HepG2 (cell line): Measurements from ENCODE around the gene IGSF21. TPM values are rescaled to one million over a fixed set of nuclear protein-coding genes. Genes with fewer than 3 reads are reported as not detected.

Experiments used
- HES4 ChIP-seq: sonication (generic); formaldehyde crosslinking; IDR thresholded peaks from 2 replicates; pipeline ENCODE4 v1.9.0; 2021; ENCODE audit warnings: mild to moderate bottlenecking, missing genetic modification reagents, borderline replicate concordance
- KAT7 ChIP-seq: IDR thresholded peaks from 2 replicates; pipeline ENCODE4 v1.6.1; 2018; ENCODE audit warnings: borderline replicate concordance, missing compliant biosample characterization
- KLF9 ChIP-seq: IDR thresholded peaks from 2 replicates; pipeline ENCODE4 v1.6.1; 2016; ENCODE audit warnings: low read depth
- NFKB2 ChIP-seq: sonication (generic); formaldehyde crosslinking; IDR thresholded peaks from 2 replicates; pipeline ENCODE4 v1.4.0; 2020; ENCODE audit warnings: missing genetic modification reagents, borderline replicate concordance
- TBL1XR1 ChIP-seq: fragments of 150-350 bp; IDR thresholded peaks from 2 replicates; pipeline ENCODE4 v1.6.1; 2014; ENCODE audit warnings: borderline replicate concordance, low read length; ENCODE audit not compliant: partially characterized antibody
- ZFP1 ChIP-seq: IDR thresholded peaks from 2 replicates; pipeline ENCODE4 v1.6.1; 2016
- ZKSCAN8 ChIP-seq: IDR thresholded peaks from 2 replicates; pipeline ENCODE4 v1.6.1; 2016; ENCODE audit warnings: borderline replicate concordance, missing genetic modification reagents, missing compliant biosample characterization
- ZNF350 ChIP-seq: sonication (generic); formaldehyde crosslinking; IDR thresholded peaks from 2 replicates; pipeline ENCODE4 v1.4.0; 2020; ENCODE audit warnings: mild to moderate bottlenecking, low read depth, missing genetic modification reagents, borderline replicate concordance
- ZNF605 ChIP-seq: sonication (generic); formaldehyde crosslinking; IDR thresholded peaks from 2 replicates; pipeline ENCODE4 v1.8.0; 2022; ENCODE audit warnings: mild to moderate bottlenecking, missing genetic modification reagents
- ZNF644 ChIP-seq: IDR thresholded peaks from 2 replicates; pipeline ENCODE4 v1.6.1; 2016; ENCODE audit warnings: low read depth
- ZNF703 ChIP-seq: sonication (generic); formaldehyde crosslinking; IDR thresholded peaks from 2 replicates; pipeline ENCODE4 v1.5.1; 2020; ENCODE audit warnings: missing genetic modification reagents, mild to moderate bottlenecking, moderate library complexity, borderline replicate concordance
- ZNF879 ChIP-seq: sonication (generic); formaldehyde crosslinking; IDR thresholded peaks from 2 replicates; pipeline ENCODE4 v1.8.1; 2023; ENCODE audit warnings: missing genetic modification reagents
- polyA plus RNA-seq, 8 experiments: library from polyadenylated mRNA; depleted of rRNA in 3 of 8; stranded (reverse) in 7 of 8; unstranded in 1 of 8; fragments of >200 nt; fragmentation: Illumina TruSeq in 4 of 8; extraction: Trizol in 4 of 8; gene quantifications; 2 replicates each; pipeline versions ENCODE4 v1.2.1 to v1.2.3, GENCODE V29; 2011 to 2016; ENCODE audit warnings: low read depth in 4 of 8, missing spikeins in 1 of 8, mixed read lengths in 1 of 8; ENCODE audit not compliant: insufficient read depth in 1 of 8
- total RNA-seq, 5 experiments: library from RNA; depleted of rRNA; stranded (reverse); fragments of >200 nt; fragmentation: Illumina TruSeq; extraction: Trizol; gene quantifications; 2 replicates each; pipeline ENCODE4 v1.2.3, GENCODE V29; 2016; ENCODE audit warnings: low read depth in 1 of 5
- TF ChIP-seq, protein P1 (sequence below): conservative IDR thresholded peaks from 2 replicates; pipeline ENCODE4 v1.6.1; 2018; ENCODE audit warnings: missing genetic modification reagents
- TF ChIP-seq, protein P2 (sequence below): IDR thresholded peaks from 2 replicates; pipeline ENCODE4 v1.6.1; 2016; ENCODE audit warnings: mild to moderate bottlenecking, missing biosample characterization, missing genetic modification reagents
- TF ChIP-seq, protein P3 (sequence below): IDR thresholded peaks from 2 replicates; pipeline ENCODE4 v1.6.1; 2016; ENCODE audit warnings: low read depth, missing genetic modification reagents, missing compliant biosample characterization
- TF ChIP-seq, protein P4 (sequence below): sonication (generic); formaldehyde crosslinking; IDR thresholded peaks from 2 replicates; pipeline ENCODE4 v1.4.0; 2020; ENCODE audit warnings: missing genetic modification reagents

Gene IGSF21
- total and polyA plus RNA-seq, 2 of the 13 experiments (the other 11 are each of a cell fraction or from before 2014, with no cell fraction given), result not detected

GRCh38 chr1:18256282-18257235, 149.0 kb downstream of the IGSF21 start (continued):
- TF ChIP-seq, protein P1, sequence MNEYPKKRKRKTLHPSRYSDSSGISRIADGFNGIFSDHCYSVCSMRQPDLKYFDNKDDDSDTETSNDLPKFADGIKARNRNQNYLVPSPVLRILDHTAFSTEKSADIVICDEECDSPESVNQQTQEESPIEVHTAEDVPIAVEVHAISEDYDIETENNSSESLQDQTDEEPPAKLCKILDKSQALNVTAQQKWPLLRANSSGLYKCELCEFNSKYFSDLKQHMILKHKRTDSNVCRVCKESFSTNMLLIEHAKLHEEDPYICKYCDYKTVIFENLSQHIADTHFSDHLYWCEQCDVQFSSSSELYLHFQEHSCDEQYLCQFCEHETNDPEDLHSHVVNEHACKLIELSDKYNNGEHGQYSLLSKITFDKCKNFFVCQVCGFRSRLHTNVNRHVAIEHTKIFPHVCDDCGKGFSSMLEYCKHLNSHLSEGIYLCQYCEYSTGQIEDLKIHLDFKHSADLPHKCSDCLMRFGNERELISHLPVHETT, result no peak
- TF ChIP-seq ZNF350 (CRISPR knock-in tag) (no peak), KLF9 (CRISPR knock-in tag) (no peak), ZKSCAN8 (CRISPR knock-in tag) (no peak), ZNF879 (CRISPR knock-in tag) (no peak), ZFP1 (CRISPR knock-in tag) (no peak), KAT7 (CRISPR knock-in tag) (no peak), ZNF703 (no peak), HES4 (no peak), NFKB2 (CRISPR knock-in tag) (peak; percentile 48; the same call in 1 of the 2 replicates), TBL1XR1 (no peak), ZNF605 (CRISPR knock-in tag) (peak; percentile 24; the same call in 1 of the 2 replicates), ZNF644 (CRISPR knock-in tag) (0 out of 2 replicates have a peak, but pooled peaks have one; percentile 14)
- TF ChIP-seq, protein P2, sequence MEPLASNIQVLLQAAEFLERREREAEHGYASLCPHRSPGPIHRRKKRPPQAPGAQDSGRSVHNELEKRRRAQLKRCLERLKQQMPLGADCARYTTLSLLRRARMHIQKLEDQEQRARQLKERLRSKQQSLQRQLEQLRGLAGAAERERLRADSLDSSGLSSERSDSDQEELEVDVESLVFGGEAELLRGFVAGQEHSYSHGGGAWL (CRISPR knock-in tag), result peak; percentile 59; the same call in 1 of the 2 replicates
- TF ChIP-seq, protein P3, sequence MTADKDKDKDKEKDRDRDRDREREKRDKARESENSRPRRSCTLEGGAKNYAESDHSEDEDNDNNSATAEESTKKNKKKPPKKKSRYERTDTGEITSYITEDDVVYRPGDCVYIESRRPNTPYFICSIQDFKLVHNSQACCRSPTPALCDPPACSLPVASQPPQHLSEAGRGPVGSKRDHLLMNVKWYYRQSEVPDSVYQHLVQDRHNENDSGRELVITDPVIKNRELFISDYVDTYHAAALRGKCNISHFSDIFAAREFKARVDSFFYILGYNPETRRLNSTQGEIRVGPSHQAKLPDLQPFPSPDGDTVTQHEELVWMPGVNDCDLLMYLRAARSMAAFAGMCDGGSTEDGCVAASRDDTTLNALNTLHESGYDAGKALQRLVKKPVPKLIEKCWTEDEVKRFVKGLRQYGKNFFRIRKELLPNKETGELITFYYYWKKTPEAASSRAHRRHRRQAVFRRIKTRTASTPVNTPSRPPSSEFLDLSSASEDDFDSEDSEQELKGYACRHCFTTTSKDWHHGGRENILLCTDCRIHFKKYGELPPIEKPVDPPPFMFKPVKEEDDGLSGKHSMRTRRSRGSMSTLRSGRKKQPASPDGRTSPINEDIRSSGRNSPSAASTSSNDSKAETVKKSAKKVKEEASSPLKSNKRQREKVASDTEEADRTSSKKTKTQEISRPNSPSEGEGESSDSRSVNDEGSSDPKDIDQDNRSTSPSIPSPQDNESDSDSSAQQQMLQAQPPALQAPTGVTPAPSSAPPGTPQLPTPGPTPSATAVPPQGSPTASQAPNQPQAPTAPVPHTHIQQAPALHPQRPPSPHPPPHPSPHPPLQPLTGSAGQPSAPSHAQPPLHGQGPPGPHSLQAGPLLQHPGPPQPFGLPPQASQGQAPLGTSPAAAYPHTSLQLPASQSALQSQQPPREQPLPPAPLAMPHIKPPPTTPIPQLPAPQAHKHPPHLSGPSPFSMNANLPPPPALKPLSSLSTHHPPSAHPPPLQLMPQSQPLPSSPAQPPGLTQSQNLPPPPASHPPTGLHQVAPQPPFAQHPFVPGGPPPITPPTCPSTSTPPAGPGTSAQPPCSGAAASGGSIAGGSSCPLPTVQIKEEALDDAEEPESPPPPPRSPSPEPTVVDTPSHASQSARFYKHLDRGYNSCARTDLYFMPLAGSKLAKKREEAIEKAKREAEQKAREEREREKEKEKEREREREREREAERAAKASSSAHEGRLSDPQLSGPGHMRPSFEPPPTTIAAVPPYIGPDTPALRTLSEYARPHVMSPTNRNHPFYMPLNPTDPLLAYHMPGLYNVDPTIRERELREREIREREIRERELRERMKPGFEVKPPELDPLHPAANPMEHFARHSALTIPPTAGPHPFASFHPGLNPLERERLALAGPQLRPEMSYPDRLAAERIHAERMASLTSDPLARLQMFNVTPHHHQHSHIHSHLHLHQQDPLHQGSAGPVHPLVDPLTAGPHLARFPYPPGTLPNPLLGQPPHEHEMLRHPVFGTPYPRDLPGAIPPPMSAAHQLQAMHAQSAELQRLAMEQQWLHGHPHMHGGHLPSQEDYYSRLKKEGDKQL (CRISPR knock-in tag), result no peak
- TF ChIP-seq, protein P4, sequence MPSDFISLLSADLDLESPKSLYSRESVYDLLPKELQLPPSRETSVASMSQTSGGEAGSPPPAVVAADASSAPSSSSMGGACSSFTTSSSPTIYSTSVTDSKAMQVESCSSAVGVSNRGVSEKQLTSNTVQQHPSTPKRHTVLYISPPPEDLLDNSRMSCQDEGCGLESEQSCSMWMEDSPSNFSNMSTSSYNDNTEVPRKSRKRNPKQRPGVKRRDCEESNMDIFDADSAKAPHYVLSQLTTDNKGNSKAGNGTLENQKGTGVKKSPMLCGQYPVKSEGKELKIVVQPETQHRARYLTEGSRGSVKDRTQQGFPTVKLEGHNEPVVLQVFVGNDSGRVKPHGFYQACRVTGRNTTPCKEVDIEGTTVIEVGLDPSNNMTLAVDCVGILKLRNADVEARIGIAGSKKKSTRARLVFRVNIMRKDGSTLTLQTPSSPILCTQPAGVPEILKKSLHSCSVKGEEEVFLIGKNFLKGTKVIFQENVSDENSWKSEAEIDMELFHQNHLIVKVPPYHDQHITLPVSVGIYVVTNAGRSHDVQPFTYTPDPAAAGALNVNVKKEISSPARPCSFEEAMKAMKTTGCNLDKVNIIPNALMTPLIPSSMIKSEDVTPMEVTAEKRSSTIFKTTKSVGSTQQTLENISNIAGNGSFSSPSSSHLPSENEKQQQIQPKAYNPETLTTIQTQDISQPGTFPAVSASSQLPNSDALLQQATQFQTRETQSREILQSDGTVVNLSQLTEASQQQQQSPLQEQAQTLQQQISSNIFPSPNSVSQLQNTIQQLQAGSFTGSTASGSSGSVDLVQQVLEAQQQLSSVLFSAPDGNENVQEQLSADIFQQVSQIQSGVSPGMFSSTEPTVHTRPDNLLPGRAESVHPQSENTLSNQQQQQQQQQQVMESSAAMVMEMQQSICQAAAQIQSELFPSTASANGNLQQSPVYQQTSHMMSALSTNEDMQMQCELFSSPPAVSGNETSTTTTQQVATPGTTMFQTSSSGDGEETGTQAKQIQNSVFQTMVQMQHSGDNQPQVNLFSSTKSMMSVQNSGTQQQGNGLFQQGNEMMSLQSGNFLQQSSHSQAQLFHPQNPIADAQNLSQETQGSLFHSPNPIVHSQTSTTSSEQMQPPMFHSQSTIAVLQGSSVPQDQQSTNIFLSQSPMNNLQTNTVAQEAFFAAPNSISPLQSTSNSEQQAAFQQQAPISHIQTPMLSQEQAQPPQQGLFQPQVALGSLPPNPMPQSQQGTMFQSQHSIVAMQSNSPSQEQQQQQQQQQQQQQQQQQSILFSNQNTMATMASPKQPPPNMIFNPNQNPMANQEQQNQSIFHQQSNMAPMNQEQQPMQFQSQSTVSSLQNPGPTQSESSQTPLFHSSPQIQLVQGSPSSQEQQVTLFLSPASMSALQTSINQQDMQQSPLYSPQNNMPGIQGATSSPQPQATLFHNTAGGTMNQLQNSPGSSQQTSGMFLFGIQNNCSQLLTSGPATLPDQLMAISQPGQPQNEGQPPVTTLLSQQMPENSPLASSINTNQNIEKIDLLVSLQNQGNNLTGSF (CRISPR knock-in tag), result peak; percentile 51; the same call in 1 of the 2 replicates
